Measurements from ENCODE around the gene TARS3.
"Not testable (repeated sequence)": the region's sequence is repeated elsewhere in the genome, so short reads cannot be mapped to it uniquely, and the experiment has no call there.

The TARS3 gene

DNA sequence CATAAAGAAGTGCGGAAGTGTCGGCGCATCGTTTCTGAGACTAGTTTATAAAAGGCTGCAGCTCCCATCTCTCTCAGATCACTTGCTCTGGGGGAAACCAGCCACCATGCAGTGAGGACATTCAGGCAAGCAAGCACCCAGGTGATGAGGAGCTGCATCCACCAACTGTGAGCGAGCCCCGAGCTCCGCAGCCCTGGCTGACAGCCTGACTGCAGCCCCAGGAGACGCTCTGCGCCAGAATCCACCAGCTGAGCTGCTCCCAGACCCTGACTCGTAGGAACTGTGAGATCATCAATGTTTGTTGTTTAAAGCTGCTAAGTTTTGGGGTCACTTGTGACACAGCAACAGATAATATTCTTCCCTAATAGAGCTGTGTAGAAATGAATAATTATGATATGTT, 67.1 kb downstream of the TARS3 start:
- no peak for DNase-seq

DNA sequence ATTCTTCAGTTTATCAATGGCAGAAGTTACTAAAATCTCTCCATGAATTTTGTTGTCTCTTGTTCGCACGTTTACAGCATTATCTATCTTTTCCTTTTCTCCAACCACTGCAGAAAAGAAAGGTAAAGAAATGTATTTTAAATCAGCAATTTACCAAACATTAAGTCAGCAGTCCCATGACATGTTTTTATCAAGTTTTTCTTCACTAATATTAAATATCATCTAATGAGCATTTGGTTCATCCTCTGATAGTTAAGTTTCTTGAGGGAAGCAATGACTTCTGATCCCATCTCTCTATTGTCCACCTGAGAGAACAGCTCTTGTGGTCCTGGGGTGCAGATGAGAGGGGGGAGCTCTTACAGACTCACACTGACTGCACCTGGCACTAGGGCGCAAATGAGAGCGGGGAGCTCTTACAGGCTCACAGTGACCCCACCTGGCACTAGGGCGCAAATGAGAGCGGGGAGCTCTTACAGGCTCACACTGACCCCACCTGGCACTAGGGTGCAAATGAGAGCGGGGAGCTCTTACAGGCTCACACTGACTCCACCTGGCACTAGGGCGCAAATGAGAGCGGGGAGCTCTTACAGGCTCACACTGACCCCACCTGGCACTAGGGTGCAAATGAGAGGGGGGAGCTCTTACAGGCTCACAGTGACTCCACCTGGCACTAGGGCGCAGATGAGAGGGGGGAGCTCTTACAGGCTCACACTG, 69.5 kb downstream of the TARS3 start:
- not testable (repeated sequence) for DNase-seq

DNA sequence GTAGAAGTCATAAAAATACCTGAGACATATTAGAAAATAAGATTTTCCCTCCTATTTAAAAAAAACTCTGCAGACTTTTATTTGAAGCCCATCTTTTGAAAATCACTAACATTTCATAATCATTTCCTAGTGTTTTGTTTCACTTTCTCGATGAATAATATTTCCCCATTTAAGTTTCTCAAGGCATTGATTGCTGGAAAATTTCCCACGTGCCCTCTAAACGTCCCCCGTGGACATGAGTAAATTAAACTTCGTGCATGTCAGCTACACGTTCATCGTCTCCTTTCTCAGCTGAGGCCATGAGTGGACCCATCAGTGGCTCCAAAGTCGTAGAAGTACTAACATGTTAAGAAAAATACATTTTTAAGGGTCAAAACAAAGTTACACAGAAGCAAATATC, 70.1 kb downstream of the TARS3 start:
- DNase-seq = no peak

DNA sequence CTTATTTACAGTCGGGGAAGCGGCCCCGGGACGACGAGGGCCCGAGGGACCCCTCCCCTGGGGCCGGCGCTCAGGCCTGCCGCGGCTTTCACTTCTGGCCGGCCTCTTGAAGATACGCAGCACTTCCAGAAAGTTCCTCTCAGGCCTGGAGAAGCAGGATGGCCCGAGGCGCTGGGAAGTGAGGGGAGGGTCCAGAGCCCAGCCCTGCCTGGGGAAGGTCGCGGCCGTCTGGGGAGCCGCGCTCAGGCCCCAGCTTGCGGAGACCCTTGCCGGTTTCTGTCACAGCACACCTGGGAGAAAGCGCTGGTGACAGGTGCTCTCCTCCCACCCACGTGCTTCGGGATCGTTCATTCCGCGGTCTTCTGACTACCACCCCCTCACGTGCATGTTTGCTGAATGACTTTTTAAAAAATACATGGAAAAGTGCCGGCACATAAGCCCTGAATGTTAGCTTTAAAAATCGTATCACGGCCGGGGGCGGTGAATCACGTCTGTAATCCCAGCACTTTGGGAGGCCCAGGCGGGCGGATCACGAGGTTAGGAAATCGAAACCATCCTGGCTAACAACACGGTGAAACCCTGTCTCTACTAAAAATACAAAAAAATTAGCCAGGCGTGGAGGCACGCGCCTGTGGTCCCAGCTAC, 71.4 kb downstream of the TARS3 start:
- DNase-seq = peak in 14 of 56 donors; percentile 32 to 76 (median 47)

DNA sequence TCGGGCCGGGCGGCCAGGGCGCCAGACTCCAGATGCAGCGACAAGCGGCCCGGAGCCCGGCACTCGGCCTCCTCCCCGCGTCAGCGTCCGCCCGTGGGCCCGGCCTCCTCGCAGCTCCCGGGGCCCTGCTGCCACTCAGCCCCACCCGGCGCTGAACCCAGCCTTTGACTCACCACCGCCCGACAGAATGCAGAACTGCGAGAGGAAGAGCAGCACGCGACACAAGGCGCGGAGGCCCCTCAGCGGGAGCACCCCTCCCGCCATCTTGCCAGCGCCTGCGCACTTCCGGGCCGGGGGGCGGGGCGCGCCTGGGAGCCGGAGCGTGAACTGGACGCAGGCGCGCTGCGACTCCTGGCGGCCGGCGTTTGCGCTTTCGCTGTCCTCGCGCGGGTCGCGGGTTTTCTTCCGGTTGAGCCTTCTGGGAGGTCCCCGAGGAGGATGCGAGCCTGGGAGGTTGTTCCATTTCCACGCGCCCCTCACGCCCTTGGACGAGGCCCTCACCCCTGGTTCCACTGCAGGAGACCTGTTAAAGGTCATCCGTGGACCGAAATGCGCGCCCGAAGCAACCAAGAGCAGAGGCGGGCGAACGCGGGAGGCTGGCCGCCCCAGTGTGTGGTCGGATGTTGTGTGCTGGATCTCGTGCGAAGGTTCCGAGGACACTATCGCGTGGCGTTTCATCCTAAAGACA, 72.0 kb downstream of the TARS3 start, which contains the start of gene TM2D3:
TM2D3 (minus strand) TSS at position 284 of the 688 bp plus-strand sequence; CDS start at position 264, 20 bp downstream.
- peak; percentile 32 to 94 (median 86) for DNase-seq

DNA sequence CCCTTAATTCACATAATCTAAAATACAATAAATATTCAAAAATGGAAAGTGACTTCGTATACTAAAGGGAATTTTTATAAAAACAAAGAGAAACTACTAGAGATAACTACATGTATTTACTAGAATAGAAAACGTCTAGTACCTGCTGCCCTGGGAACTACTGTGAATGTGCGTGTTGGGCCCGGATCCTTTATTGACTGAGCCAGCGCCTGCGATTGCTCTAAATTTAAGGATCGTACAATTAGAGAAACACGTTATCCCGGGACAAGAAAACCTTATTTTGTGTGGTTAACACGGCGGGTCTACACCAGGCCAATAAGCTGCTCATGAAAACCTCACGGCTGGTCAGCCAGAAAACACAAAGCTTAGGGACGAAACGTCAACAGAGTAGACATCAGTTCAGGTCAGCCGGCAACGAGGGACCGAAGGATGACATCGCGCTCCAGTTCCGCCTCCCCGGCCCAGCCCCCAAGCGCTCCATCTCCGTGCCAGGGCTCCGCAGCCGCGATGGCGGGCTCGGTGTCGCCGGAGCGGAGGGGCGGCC, 72.6 kb downstream of the TARS3 start:
- DNase-seq = peak in 15 of 56 donors; percentile 45 to 75 (median 61)

DNA sequence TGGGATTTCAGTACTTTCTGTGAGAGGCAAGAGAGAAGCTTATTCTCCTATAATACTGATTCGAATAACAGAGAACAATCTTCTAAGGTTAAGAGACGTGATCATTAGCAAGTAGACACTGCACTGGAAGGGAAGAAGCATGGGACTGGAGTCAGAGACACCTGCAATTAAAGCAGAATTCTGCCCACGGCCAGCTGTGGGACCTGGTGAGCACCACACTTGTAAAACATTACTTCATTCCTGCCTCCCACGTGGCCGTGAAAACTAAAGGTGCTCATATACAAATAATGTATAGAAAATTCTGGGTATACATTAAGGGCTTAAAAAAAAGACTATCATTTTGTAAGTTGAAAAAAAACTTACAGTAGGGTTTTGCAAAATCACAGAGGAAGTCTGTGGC, 74.1 kb downstream of the TARS3 start:
- no peak for DNase-seq

DNA sequence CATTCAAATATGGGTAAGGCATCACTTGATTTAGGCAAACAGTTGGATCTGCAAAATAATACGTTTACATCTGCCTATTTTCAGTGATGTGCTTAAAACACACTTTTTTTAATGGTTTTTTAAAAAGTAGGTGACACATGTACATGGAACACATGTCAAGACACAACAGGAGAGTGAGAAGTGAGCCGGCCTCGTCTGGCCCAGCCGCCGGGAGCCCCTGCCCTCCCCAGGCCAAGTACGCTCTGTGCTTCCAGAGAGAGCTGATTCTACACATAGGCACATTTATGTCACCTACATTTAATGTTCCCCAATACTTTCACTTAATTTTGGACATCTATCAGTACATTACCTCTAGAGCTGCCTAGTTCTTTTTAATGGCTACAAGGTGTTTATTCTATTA, 75.9 kb downstream of the TARS3 start:
- no peak for DNase-seq

DNA sequence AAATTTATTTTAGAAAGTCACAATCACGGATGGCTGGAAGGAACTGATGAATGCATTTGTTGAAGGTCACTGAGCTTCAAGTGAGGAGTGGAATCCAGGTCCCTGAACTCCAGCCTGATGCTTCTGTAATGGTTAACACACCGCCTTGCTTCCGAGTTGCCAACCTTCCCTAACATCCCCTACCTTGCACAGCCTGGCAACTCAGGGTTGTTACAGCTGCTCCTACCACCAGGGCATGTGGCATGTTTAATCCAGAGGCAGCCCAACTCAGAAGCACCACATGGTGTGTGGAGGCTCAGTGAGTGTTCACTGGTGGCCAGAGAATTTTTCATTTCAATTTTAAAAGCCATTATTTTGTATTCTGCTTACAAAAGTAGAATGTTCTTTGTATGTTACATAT, 77.0 kb downstream of the TARS3 start:
- no peak for DNase-seq

DNA sequence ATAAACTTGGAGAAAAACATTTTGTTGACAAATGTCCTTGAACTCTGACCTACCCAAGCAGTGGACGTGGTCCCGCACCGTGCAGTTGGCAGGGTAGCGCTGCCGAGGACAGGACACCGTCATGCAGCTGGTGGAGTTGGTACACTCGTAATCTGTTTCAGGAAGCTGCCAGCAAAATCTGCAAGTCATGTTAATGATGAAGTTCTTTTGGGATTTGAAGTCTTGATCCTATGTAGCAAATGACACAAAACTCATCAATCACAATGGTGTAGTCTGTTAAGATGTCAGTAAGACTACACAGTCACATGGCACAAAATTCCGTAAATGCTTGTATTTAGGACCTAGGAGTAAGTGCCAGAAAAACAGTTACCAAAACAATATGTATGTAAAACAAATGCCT, 77.6 kb downstream of the TARS3 start:
- no peak for DNase-seq

DNA sequence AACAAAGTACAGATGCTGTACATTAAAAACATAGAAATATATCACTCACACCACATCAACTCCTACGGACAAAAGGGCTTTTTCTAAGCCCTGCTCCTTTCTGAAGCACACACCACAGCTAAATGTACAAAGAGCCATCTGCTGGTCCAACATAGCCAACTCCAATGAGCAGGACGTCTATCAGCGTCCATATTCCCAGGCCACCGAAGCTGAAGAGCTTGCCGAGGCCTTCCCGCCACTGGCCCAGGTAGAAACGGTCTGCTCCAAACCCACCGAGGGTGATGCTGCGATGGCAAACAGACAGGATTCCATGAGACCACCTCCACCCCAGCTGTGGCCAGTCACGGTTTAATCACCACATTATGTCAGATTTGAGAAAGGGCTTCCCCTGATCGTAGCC, 81.9 kb downstream of the TARS3 start:
- peak in 18 of 56 donors; percentile 10 to 55 (median 24) for DNase-seq

DNA sequence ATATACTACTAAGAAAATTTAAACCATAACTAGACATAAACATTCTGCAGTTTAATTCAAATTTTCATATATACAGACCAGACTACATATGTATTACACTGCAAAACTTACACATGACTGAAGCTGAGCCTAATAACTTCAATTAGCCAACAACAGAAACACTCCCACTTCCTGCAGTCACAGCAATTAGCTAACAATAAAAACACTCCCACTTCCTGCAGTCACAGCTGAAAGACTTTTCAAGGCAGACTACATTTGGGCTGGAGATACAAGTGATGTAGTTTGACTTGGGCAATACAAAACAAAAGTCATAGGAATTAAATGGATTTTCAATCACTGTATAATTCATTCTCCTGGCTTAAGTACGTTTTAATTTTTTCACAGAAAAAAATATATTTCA, 82.4 kb downstream of the TARS3 start:
- no peak for DNase-seq

DNA sequence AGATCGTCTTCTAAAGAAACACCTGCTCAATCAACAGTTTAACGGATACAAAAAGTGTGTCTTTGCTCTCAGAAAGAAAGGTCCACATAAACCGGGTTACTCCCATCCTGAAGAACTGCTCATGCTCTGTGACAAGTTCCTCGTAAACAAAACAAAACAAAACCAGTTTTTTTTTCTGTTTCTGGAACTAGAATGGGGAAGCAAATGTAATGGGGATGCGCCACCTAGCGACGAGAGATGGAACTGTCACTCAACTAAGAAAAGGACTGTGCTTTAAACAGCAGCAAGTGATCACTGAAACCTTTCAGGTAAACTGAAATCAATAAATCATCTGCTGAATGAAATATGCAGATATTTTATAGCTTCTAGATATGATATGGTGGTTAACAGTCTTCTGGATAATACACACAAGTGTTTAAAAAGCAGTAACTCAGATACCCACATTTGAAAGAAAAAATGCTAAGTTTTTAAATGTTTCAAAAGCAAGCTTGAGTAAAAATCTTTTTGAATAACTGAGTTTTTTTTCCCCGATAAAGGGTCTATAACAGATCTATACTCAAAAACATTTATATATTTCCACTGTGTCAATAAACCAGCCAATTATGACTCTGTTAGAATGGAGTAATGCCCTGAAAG, 83.0 kb downstream of the TARS3 start:
- DNase-seq = peak in 46 of 56 donors; percentile 10 to 91 (median 57)

DNA sequence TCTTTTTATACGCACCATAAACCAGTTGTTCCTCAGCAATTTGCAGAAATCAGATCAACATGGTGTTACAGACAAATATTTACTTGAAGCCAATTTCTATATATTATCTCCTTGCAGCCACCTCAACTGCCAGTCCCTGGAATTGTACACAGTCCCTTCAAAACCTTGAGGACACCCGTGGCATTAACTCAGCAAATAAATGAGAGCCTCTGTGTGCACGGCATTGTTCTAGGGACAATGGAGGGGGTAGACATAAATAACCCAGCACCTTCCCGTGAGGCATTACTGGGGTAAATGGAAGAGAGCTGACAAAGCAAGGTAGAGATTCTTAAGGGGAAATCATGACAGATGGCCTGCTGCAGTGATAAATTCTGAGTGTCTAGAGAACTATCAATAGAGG, 84.6 kb downstream of the TARS3 start:
- no peak for DNase-seq

DNA sequence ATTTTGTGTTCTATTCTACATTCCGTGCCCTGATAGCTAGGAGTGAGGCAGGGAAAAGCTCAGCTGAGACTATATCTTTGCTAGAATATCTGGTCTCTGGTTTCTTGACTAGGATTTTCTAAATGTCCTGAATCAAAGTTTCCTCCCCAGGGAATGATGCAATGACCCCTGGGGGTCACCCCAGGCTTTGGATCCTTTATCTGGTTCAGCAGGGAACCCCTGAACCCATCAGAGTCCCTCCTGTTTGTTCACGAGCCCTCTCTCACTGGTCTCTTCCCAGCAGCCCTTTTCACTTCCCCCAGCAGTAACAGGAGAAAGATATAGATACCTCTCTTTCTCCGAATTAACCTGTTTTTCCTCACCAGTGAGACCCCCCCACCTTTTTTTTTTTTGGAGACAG, 86.4 kb downstream of the TARS3 start:
- no peak for DNase-seq

DNA sequence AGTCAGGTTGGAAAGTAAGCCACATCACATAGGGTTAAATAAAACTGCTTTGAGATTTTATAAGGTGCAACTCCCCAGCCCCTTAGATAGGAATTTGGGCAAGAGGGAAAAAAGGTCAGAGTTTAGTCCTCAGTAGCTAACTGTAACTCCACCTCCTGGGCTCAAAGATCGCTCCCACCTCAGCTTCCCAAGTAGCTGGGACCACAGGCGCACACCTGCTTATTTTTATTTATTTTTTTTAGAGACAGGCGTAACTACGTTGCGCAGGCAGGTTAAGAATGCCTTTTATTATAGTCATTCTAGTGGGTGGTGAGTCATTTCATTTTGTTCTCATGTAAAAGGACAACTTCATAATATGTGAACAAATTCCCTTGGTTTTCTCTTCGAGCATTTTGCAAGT, 86.8 kb downstream of the TARS3 start:
- no peak for DNase-seq

DNA sequence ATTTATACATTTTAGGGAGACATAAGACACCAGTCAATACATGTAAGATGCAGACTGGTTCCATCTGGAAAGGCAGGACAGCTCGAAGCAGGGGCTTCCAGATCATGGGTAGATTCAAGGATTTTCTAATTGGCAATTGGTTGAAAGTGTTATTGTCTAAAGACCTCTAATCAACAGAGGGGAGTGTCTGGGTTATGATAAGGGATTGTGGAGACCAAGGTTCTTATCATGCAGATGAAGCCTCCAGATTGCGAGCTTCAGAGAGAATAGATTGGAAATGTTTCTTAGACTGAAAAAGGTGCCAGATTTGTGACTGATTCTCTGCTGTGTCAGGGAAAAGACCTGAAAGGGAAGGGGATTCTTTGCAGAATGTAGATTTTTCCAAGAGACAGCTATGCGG, 87.2 kb downstream of the TARS3 start:
- DNase-seq = no peak

DNA sequence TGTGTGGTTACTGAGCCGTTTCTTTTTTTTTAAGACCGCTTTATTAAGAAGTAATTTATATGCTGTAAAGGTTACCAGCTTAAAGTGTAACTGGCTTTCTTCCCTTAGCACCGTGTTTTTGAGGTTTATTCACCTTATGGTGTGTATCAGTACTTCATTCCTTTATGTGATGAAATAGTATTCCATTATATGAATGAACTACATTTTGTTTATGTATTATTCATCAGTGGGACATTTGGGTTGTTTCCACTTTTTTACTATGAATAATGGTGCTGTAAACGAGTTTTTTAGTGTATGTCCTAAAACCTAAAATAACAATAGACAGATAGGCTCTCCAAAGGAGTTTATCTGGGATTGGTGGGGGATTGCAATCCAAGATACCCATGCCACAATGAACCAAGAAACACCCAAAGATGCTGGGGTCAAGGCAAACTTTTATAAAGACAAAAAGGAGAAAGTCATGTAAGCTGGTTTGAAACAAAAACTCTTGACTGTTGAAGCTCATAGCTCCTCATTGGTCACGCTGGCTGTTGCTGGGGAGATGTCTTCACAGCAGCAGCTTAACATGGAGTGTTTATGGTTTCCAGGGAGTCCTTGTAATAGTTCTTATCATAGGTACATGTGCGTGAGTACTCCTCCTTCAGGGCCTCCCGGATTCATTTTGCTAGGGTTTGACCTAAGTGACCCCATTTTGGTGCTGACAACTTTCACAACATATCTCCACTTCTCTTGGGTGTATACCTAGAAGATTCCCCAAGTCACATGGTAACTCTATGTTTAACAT, 88.1 kb downstream of the TARS3 start:
- no peak for DNase-seq

DNA sequence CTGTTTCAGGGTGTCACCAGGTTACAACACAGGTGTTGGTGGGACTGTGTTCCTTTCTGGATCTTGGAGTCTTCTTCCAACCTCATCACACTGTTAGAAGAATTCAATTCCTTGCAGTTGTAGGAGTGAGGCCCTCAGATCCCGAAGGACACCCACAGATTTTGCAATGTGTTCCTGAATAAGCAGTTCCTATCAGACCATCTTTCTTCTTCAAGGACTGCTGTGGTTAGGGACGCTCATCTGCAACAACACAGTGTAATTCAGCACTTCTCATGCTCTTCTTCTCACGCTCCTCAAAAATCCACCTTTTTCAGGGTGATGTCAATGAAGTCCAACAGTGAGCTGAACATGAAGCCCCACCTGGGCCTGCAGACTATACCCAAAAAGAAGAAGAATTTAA, 90.9 kb downstream of the TARS3 start:
- DNase-seq = no peak

DNA sequence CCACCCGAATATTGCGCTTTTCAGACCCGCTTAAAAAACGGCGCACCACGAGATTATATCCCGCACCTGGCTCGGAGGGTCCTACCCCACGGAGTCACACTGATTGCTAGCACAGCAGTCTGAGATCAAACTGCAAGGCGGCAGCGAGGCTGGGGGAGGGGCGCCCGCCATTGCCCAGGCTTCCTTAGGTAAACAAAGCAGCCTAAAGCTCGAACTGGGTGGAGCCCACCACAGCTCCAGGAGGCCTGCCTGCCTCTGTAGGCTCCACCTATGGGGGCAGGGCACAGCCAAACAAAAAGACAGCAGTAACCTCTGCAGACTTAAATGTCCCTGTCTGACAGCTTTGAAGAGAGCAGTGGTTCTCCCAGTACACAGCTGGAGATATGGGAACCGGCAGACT, 97.5 kb downstream of the TARS3 start:
- not testable (repeated sequence) for DNase-seq

DNA sequence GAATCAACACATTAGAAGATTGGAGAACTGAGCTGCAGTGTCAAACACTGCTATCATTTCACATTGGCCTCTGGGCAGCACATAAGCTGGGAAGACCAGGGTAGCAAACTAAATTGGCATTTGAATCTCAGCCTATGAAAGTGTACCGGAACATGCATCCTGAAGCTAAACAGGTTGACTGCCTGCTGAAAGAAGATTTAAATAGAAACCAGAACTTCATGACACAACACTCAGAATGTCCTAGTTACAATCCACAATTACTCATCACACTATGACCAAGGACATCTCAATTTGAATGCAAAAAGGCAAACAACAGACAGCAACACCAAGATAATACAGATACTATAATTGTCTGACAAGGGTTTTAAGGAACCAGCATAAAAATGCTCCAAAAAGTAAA, 98.3 kb downstream of the TARS3 start:
- DNase-seq = no peak
